HG02852 (cell line): Measurements from ENCODE around the gene CEP76.
"Not testable (repeated sequence)": the region's sequence is repeated elsewhere in the genome, so short reads cannot be mapped to it uniquely, and the experiment has no call there.

Experiments used
- ATAC-seq: cut with Tn5 transposase; IDR thresholded peaks from one replicate; pipeline ENCODE4 v1.9.1; 2021; ENCODE audit warnings: mild to moderate bottlenecking, moderate library complexity; ENCODE audit not compliant: unreplicated experiment

The CEP76 gene

GRCh38 chr18:12645751-12646203, 56.7 kb downstream of the CEP76 start:
- ATAC-seq: no peak

GRCh38 chr18:12645254-12645653, 57.3 kb downstream of the CEP76 start:
- ATAC-seq: no peak

DNA sequence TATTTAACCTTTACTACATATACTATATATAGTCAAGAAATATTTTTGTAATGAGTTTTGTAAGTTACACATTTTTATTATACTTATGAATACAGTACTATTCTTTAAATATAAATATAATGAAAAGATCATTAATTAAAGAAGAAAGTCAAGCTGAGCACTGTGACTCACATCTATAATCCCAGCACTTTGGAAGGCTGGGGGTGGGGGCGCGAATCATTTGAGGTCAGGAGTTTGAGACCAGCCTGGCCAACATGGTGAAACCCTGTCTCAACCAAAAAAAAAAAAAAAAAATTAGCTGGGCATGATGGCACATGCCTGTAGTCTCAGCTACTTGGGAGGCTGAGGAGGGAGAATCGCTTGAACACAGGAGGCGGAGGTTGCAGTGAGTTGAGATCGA, 58.8 kb downstream of the CEP76 start:
- not testable (repeated sequence) for ATAC-seq

- ATAC-seq: no peak
These were observed 61.7 kb downstream of the CEP76 start for GRCh38 chr18:12640881-12641200.

GRCh38 chr18:12639990-12640880, 62.3 kb downstream of the CEP76 start:
- no peak for ATAC-seq

GRCh38 chr18:12638644-12639124, 63.8 kb downstream of the CEP76 start:
- no peak for ATAC-seq

- ATAC-seq: no peak
These were observed 64.5 kb downstream of the CEP76 start for GRCh38 chr18:12637901-12638643.

DNA sequence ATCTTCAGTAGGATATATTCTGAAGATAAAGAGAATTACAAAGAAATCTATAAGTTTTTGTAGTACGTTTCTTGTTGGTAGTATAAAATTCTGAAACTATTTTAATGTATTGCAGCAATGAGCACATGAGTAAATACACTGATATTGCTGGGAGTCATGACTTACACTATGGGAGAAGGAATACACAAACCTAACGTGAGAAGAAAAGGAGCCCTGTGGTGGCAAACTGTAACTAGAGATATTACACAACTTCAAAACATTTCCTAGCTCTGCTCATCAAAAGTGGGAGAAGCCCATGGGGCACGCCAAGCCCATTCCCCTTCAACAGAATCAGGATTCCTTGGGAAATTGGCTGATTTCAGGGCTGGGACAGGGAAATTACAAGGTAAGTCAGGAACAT, 65.1 kb downstream of the CEP76 start:
- no peak for ATAC-seq

GRCh38 chr18:12631831-12632477, 70.6 kb downstream of the CEP76 start:
- no peak for ATAC-seq

GRCh38 chr18:12630136-12630535, 72.4 kb downstream of the CEP76 start:
- no peak for ATAC-seq

DNA sequence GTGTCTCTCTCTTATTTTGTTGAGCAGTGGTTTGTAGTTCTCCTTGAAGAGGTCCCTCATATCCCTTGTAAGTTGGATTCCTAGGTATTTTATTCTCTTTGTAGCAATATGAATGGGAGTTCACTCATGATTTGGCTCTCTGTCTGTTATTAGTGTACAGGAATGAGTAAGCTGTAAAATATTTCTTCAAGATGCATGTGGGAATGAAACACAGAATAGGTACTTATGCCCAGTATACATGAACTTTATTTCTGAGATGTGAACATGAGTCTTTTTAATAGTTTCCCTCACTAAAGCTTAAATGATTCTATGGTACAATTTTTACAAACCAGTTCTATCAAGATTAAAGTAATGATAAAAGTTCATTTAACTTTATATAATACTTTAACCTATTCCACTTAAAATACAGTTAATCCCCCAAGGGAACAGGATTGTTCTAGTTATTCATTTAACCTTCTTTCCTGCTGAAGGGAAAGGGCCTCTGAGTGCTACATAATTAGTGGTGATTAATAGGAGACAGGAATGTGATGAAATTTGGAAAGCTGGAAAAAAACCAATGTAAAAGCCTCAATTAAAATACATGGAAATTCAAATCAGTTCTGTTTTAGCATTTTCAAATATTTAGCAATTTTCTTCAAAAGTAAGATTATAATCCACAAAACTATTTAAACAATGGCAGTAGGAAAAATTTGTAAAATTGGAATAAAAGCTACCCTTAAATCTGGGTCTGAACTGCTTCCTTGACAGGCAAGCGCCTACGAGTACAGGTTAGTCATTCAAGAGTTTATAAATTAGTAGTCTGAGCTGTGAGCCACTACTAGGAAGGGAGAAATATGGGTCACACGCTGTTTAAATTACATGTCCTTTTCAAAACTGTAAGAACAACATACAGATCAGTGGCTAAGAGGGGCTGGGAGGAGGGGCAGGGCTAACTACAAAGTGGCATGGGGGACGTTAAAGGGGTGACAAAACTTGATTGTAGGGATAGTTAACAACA, 73.5 kb downstream of the CEP76 start:
- no peak for ATAC-seq

- ATAC-seq: not testable (repeated sequence)
These were observed 75.3 kb downstream of the CEP76 start for GRCh38 chr18:12627199-12627598.

DNA sequence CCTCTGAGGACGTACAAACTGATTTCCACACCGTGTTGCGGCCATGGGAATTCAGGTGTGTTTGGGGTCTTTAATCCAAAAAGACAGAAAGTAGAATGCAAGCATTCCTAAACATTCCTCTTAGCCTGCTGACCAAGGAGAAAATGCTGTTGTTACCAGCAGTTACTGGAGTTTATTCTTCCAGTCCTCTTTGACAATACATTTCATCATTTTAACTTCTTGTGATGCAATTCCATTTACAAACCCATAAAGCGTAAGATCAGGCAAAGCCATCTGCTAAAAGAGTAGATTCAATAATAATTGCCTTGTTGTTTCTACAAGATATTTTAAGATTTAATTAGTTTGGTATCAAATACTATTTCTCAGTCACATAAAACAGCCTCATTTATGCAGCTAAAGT, 77.3 kb downstream of the CEP76 start:
- ATAC-seq: no peak
